RWPE2 (cell line): ENCODE data around the gene MAPK14.

Source experiments
- ATAC-seq: fragments of 200-7000 bp; cut with Tn5 transposase; 3 replicates; pipeline ENCODE4 v1.9.1; 2021; ENCODE audit warnings: low read depth
- DNase-seq: peaks from one replicate; pipeline ENCODE4 v3.0.0-alpha.2; 2020; ENCODE audit warnings: low spot score
- H3K27ac ChIP-seq: fragments of 450-650 bp; 2 replicates; pipeline ENCODE4 v1.5.1; 2017; ENCODE audit warnings: mild to moderate bottlenecking; ENCODE audit not compliant: poor library complexity, severe bottlenecking
- H3K27me3 ChIP-seq: fragments of 250-450 bp; sonication (Bioruptor Pico); 2 replicates; pipeline ENCODE4 v1.5.1; 2021; ENCODE audit warnings: mild to moderate bottlenecking, moderate library complexity; ENCODE audit not compliant: insufficient read depth, poor library complexity, severe bottlenecking
- H3K36me3 ChIP-seq: fragments of 250-450 bp; sonication (Bioruptor Pico); 2 replicates; pipeline ENCODE4 v1.5.1; 2020; ENCODE audit warnings: low read depth, mild to moderate bottlenecking, moderate library complexity
- H3K4me1 ChIP-seq: fragments of 250-450 bp; sonication (Bioruptor Pico); 2 replicates; pipeline ENCODE4 v1.5.1; 2021; ENCODE audit warnings: mild to moderate bottlenecking, moderate library complexity; ENCODE audit not compliant: insufficient read depth, poor library complexity, severe bottlenecking
- H3K4me3 ChIP-seq: fragments of 250-450 bp; sonication (Bioruptor Pico); 2 replicates; pipeline ENCODE4 v1.5.1; 2021; ENCODE audit warnings: mild to moderate bottlenecking, moderate library complexity; ENCODE audit not compliant: severe bottlenecking
- H3K9me3 ChIP-seq: fragments of 250-450 bp; sonication (Bioruptor Pico); 2 replicates; pipeline ENCODE4 v1.5.1; 2021; ENCODE audit warnings: mild to moderate bottlenecking, moderate library complexity; ENCODE audit not compliant: severe bottlenecking
- TF ChIP-seq, protein P1 (sequence below): fragments of 450-650 bp; IDR thresholded peaks from one replicate; pipeline ENCODE4 v1.5.1; 2017; ENCODE audit warnings: mild to moderate bottlenecking, moderate library complexity; ENCODE audit not compliant: poor library complexity, severe bottlenecking

Gene MAPK14

DNA sequence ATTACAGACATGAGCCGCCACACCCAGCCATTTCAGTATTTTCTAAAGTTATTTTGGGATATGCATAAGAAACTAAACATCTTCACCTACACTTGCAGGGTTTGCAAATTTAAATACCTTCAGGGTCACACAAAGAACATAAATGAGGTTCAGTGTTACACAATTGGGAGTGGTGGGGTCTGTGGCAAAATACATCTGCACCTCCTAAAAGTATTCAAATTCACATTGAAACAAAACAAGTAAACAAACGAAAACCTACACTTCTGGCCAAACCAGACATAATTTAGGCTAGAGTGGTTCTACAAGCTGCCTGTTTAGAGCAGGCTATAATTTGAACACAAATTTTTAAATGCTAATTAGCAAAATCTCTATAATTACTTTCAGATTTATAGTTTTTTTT lies 34.6 kb downstream of the MAPK14 start:
- ATAC-seq (no peak), DNase-seq (no peak)
- no peaks in the 10 kb centered on the region for H3K27me3 ChIP-seq
- no peaks in the 10 kb centered on the region for H3K4me1 ChIP-seq
- no peak overlapping the region for H3K4me3 ChIP-seq
- peaks cover 33% of the 10 kb centered on the region for H3K36me3 ChIP-seq
- H3K9me3 ChIP-seq = no peaks in the 10 kb centered on the region
- no peak overlapping the region for H3K27ac ChIP-seq
- TF ChIP-seq, protein P1, sequence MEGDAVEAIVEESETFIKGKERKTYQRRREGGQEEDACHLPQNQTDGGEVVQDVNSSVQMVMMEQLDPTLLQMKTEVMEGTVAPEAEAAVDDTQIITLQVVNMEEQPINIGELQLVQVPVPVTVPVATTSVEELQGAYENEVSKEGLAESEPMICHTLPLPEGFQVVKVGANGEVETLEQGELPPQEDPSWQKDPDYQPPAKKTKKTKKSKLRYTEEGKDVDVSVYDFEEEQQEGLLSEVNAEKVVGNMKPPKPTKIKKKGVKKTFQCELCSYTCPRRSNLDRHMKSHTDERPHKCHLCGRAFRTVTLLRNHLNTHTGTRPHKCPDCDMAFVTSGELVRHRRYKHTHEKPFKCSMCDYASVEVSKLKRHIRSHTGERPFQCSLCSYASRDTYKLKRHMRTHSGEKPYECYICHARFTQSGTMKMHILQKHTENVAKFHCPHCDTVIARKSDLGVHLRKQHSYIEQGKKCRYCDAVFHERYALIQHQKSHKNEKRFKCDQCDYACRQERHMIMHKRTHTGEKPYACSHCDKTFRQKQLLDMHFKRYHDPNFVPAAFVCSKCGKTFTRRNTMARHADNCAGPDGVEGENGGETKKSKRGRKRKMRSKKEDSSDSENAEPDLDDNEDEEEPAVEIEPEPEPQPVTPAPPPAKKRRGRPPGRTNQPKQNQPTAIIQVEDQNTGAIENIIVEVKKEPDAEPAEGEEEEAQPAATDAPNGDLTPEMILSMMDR = no peak

DNA sequence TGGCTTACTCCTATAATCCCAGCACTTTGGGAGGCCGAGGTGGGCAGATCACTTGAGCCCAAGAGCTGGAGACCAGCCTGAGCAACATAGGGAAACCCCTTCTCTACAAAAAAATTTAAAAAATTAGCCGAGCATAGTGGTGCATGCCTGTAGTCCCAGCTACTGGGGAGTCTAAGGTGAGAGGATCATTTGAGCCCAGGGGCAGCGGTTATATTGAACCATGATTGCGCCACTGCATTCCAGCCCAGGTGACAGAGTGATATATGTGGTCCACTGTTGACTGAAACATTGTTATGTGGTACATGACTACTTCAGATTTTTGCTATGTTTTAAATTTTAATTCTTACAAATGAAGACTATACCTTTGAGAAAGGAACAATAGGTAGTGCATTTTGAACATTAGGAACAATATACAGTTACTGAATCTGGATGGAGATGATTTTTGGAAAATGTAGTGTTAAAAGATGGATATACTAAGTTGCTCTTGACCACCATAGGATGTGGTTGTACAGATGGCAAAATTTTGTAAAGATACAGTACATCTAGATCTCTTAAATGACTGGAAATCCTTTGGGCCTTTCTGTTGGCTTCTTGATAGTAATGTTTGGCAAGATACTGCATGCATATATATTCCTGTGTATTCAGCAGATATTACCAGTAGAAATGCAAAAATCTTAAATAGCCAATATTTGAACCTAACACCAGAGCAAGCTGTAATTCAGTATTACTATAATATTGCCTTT lies 35.9 kb downstream of the MAPK14 start:
- ATAC-seq (no peak), DNase-seq (no peak)
- H3K4me1 ChIP-seq = no peaks in the 10 kb centered on the region
- H3K36me3 ChIP-seq = peaks cover 31% of the 10 kb centered on the region
- H3K9me3 ChIP-seq = no peaks in the 10 kb centered on the region
- no peak overlapping the region for H3K4me3 ChIP-seq
- H3K27ac ChIP-seq = no peak overlapping the region
- H3K27me3 ChIP-seq = no peaks in the 10 kb centered on the region
- TF ChIP-seq, protein P1 = no peak

DNA sequence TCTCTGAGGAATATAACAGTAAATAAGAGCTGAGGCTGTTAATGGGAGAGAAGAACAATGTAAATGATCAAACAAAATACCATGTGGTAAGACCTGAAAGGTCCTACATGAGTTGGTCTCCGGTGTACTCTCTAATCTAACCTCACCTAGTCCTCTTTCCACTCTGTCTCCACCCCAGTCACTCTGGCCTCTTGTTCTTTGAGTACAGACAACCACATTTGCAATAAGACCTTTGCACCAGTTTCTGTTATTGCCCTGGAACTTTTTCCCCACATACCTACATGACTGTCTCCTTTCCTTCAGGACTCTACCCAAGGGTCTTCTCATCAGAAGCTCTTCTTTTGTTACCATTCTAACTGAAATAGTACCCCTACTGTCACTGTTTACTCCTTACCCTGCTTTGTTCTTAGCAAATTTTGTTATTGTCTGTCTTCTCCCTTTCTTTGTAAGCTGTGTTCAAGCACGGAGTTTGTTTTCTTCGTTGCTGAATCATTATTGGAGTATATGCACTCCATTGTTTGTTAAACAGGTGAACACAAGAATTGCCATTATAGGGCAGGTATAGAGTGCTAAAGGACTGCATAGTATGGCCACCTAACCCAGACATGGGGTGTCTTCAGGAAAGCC lies 37.3 kb downstream of the MAPK14 start:
- H3K4me1 ChIP-seq = no peaks in the 10 kb centered on the region
- no peaks in the 10 kb centered on the region for H3K9me3 ChIP-seq
- TF ChIP-seq, protein P1 = no peak
- no peaks in the 10 kb centered on the region for H3K27me3 ChIP-seq
- H3K4me3 ChIP-seq = no peak overlapping the region
- H3K36me3 ChIP-seq = peaks cover 25% of the 10 kb centered on the region
- DNase-seq (no peak), ATAC-seq (no peak)
- H3K27ac ChIP-seq = no peak overlapping the region

DNA sequence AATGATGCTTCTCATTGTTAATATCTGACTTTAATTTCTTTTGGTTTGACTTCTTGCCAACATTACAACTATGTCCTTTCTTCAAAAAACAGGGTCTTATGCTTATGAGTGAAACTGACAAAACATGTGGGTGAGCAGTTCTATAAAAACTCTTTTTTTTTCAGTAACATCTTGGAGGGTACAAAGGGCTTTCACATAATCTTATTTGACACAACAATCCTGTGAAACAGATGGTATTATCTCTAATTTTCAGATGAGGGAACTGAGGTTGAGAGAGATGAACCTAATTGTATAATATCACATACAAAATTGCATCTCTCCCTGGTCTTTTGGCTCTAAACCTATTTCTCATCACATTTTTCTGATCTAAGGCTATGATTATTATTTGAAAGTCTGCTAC lies 38.3 kb downstream of the MAPK14 start:
- no peak for ATAC-seq

More for the DNA sequence above, 38.3 kb downstream of the MAPK14 start:
- no peak for DNase-seq
- TF ChIP-seq, protein P1 = no peak
- Histone ChIP-seq H3K27me3 (no peaks in the 10 kb centered on the region), H3K4me3 (no peak overlapping the region), H3K27ac (no peak overlapping the region), H3K36me3 (peaks cover 18% of the 10 kb centered on the region), H3K9me3 (no peaks in the 10 kb centered on the region), H3K4me1 (no peaks in the 10 kb centered on the region)
